GM18861 (cell line): Measurements from ENCODE around the gene CDCA8.
"Not testable (repeated sequence)": the region's sequence is repeated elsewhere in the genome, so short reads cannot be mapped to it uniquely, and the experiment has no call there.

Experiments used
- ATAC-seq: cut with Tn5 transposase; IDR thresholded peaks from one replicate; pipeline ENCODE4 v1.9.1; 2021; ENCODE audit not compliant: unreplicated experiment

The CDCA8 gene

DNA sequence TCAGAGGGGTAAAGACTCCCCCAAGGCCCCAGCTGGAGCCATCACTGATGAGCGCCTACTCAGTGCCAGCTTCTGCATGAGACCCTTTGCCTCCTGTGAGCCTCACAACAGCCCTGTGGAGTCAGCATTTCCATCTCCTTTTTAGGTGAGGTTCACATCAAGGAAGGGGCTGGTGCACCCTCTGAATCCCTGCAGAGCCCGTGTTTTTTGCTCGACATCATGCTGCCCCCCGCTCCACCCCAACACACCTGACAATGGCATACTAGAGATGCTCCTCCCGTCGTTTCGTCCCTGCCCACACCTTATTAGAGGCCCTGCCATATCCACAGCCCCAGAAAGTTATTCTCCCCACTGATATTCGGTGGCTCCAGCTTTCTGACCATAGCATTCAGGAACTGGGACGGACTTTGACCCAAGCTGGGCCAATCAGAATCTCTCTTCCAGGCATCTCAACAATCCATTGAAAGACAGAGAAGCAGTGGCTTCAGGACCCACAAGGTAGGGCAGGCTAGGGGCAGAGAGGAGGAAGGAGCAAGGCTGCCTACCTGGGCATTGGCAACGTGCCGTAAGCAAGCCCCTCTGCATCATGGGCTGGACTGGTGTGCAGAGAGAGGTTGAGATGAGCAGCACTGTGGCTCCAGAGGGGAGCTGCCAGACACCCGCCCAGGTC lies 39.9 kb downstream of the CDCA8 start:
- no peak for ATAC-seq

DNA sequence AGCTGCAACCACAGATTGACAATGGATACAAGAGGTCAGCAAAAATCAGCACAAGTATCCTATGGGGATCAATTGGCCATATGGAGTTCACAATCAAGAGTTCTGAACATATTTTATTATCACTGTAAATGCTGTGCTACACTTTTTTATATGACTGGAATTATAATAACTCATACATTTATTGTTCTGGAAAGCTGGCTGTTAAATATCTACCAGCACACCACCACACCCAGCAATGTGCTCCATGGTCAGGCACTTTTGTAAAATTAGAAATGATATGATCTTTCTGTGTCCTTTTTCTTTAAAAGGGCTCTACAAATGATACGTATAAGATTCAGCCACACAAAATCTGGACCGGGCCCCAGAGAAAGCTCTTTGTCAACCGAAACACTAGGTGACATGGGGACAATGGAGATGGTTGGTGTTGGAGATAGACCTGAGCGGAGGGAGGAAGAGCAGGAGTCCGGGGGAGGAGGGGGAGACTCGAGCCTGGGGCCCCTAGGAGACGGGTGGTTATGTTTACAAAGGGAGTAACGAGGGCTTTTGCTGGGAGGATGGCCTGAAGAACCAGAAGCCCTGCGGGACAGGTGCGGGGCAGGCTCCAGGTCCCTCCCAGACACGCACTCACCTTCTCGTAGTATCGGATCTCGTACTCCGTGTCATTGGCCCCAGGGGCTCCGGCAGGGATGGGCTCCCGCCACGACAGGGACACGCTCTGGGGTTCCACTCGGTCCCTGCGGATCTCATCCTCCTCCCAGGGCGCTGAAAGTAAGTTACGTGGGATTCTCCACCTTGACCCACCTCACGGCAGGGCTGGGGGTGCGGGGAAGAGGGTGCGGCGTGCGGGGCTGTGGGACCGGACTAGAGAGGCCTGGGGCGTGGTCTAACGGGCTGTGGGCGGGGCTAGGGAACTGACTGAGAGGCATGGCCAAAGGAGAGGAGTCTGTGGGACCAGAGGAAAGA lies 42.6 kb downstream of the CDCA8 start:
- no peak for ATAC-seq

DNA sequence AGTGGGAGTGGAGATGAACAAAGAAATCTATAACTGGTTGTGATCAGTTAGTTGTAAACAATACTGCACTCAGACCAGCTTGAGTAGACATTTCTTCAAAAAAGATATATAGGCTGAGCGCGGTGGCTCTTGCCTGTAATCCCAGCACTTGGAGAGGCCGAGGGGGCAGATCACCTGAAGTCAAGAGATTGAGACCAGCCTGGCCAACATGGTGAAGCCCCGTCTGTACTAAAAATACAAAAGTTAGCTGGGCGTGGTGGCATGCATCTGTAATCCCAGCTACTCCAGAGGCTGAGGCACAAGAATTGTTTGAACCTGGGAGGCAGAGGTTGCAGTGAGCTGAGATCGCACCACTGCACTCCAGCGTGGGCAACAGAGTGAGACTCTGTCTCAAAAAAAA lies 45.7 kb downstream of the CDCA8 start:
- not testable (repeated sequence) for ATAC-seq

DNA sequence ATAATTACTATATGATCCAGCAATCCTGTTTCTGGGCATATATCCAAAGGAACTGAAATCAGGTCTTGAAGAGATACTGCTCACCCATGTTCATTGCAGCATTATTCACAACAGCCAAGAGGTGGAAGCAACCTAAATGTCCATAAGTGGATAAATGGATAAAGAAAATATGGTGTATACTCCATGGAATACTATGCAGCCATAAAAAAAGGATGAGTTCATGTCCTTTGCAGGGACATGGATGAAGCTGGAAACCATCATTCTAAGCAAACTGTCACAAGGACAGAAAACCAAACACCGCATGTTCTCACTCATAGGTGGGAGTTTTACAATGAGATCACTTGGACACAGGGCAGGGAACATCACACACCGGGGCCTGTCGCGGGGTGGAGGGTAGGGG lies 46.3 kb downstream of the CDCA8 start:
- not testable (repeated sequence) for ATAC-seq

DNA sequence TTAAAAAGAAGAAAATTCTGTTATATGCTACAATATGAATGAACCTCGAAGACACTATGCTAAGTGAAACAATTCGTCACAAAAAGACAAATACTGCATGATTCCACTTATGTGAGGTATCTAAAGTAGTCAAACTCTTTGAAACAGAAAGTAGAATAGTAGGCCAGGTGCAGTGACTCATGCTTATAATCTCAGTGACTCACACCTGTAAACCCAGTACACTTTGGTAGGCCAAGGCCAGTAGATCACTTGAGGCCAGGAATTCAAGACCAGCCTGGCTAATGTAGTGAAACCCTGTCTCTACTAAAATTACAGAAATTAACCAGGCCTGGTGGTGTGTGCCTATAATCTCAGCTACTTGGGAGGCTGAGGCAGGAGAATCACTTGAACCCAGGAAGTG lies 46.9 kb downstream of the CDCA8 start:
- no peak for ATAC-seq

DNA sequence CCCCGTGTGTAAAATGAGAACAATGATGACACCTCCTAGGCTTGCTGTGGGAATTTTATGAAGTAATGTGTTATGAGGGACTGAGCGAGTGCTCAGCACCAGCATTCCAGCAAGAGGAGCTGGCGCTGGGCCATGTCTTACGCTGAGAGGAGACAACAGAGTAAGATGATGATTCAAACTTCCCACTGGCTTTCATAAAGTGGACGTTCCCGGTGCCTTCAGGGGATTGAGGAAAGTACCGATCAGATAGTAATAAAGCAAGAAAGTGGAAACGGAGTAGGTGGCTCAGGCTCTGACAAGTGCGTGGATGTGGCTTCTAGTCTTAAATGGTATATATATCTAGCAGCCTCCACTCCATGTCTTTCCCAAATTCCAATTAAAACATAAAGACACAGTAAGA lies 48.8 kb downstream of the CDCA8 start:
- no peak for ATAC-seq

DNA sequence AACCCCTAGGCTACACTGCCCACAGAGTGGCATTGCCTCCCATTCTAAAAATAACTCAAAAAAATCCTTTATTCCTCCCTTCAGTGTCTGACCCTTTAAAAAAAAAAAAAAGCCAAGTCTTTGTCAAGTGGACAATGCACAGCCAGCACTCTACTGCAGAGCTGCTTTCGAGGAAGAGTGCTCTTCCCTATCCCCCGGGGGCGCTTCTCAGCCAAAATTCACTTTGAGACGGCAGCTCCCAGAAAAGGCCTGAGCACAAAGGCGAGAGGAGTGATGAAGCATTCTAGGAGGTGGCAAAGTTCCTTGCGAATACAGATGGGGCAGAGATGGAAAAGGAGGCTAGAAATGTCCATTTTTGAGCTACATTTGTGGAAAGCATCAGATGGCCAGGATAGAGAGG lies 49.3 kb downstream of the CDCA8 start:
- no peak for ATAC-seq

DNA sequence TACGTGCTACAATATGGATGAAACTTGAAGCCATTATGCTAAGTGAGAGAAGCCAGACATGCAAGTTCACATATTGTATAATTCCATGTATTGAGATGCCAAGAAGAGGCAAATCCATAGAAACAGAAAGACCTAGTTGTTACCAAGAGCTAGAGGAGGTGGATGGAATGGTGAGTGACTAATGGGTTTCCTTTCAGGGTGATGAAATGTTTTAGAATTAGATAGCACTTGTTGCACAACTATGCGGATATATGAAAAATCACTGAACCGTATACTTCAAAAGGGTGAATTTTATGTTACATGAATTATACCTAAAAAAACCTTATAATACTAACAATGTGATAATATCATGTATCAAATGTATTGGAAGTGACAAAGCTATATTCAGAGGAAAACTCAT lies 54.5 kb downstream of the CDCA8 start:
- ATAC-seq, result no peak

DNA sequence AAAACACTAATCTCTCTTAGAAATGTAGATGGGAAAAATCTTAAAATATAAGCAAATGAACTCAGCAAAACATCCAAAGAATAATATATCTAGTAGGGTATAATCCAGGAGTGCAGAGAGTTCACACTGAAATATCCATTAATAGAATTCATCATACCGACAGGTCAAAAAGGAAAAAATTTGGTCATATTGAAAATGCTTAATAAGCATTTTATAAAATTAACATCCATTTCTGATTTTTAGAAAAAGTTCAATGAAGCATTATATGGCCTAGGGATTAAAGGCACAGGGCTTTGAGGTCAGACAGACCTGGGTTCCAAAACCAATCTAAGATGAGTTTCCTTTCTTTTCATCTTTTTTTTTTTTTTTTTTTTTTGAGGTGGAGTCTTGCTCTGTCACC lies 56.2 kb downstream of the CDCA8 start:
- ATAC-seq, result no peak

DNA sequence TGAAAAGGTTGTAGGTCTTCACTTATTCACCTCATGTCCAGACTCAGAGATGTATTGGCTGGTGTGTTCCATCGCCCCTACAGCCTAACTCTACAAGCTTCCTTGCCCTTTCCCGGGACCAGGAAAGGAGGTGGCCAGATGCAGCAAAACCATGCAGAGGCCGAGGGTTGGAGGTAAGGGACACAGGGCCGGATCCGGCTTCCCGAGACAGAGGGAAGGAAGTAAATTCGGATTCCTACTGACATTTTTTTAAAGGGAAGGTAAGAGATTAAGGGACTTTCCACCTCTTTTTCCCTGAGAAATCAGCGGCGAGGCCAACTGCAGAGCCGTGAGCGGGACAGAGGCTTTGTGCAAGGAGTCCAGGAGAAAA lies 59.9 kb downstream of the CDCA8 start:
- no peak for ATAC-seq

DNA sequence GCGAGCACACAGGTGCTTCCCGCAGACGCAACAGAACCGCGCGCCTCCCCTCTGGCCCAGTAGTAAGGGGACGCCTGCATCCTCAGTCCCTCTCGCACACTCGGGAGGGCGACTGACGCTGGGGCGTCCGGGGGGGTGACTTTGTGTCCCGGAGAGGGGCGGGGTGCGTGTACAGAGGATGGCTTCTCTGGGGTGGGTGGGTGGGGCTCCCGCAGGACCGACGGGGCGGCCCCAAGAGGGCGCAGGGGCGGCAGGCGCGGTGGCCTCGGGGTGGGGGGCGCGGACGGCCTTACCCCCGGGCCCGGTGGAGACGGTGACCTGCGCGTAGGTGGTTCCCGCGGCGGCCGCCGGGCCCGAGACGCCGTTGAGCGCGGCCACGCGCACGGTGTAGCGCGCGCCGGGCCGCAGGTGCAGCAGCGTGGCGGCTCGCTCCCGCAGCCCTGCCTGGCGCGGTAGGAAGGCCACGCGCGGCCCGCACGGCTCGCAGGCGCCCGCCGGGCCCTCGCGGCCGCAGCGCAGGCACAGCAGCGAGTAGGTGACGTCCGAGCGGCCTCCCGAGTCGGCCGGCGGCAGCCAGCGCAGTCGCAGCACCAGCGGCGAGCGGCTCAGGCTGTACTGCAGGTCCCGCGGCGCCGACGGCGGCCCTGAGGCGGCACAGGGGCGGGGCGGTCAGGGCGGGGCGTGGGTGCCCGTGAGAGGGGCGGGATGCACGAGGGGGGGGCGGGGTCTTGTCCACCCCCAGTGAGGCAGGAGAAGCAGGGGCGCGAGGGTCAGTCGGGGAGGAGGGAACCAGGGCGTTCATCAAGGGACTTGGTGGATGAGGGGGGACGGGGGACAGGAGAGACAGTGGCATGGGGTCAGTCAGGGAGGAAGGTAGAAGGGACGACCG lies 60.5 kb downstream of the CDCA8 start:
- no peak for ATAC-seq

DNA sequence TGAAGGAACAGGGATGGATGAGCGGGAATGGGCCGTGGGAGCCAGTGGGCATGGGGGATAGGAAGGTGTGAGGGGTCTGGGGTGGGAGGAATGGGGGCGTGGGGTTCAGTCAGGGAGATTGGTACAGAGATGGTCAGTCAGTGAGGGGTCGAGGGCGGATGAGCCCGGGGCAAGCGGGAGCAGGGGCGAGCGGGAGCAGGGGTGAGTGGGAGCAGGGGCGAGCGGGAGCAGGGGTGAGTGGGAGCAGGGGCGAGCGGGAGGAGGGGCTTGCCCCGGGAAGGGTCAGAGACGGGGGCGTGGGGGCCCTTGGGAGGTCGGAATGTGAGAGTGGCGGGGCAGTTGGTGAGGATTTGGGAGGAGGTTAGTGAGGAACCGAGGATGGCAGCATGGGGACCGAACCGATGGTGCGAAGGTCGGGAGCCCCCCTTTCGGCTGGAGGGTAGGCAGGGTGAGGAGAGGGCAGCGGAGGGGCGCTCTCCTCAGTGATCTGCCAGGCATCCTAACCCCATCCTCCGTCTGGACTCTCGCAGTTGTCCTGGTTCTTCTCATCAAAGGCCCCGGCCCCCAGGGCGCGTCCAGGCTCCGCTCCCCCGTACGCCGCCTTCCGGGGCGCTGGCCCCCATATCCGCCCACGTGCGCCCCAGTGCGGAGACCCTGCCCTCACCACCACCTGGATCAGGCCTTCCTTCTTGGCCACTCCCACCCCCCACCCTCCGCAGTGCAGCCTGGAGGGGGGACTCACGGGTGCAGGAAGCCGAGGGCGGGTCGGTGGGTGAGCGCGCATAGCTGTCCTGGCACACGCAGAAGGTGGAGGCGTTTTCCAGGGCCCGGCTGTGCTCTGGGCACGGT lies 61.4 kb downstream of the CDCA8 start:
- no peak for ATAC-seq

DNA sequence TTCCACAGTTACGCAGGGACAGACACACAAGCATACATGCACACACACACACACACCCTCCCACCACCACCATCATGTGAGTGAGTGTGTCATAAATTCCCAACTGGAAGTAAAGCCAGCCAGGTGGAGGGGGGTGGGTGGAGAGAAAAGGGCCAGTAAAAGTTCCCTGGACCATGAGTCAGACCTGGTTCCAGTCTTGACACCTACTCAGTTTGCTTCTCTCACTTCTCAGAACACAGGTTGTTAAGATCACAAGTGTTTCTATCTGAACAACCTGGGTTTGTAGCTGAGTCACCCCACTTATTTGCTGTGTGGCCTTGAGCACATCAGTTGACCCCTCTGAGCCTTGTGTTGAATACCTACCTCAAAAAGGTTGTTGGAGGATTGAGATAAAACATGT lies 63.0 kb downstream of the CDCA8 start:
- no peak for ATAC-seq

DNA sequence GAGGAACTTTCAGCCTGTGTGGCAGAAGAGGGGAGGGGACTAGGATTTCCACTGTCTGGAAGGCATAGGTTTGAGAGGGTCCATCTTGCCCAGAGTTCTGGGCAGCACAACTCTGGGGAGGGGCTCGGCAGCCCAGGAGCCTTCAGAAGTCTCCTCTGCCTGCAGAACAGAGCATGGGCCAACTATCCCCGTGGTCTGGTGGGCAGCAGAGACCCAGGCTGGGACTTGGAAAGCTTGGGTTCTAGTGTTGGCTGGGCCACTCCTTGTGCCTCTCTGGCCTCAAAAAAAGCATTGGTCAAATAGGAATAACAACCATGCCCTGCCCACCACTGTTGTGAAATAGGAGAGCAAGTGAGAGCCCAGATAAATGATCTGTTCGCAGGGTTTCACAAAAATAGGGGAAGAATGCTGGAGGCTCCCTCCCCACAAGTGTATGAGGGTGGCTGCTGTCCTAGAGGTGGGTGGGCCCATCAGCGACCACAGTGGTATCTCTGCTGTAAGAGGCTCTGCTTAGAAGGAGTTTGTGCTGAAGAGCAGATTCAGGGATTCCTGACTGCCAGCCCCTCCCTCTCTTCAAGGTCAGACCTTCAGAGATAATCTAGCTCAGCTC lies 63.7 kb downstream of the CDCA8 start:
- no peak for ATAC-seq
